ENCODE measurements around the gene SORT1.

GRCh38 chr1:109383854-109384253, 13.9 kb downstream of the SORT1 start:
- TF ChIP-seq CTCF (IDR thresholded peaks at IDR 0.05): no peak
- no peak for TF ChIP-seq EP300 (IDR thresholded peaks at IDR 0.05)
- no peak for TF ChIP-seq POLR2AphosphoS5 (IDR thresholded peaks at IDR 0.05)

Measured in upper lobe of left lung (tissue), 4 donors.